ENCODE measurements around the gene OGFR. TPM values are rescaled to one million over a fixed set of nuclear protein-coding genes. Genes with fewer than 3 reads are reported as not detected.

The OGFR gene
- total and polyA plus RNA-seq, 2 donors (not counting 1 experiment from before 2014, with no cell fraction given), result 71.7 to 102 TPM

- 58% methylated on average over 7 of the region's 7 CpGs for WGBS (ENCODE audit: insufficient coverage)
- peak overlapping the region; percentile 64 for H3K27ac Mint-ChIP-seq
- Histone ChIP-seq H3K4me1 (ENCODE audit: control insufficient read depth in 2 of 2, insufficient read depth in 2 of 2, low read length in 2 of 2) (peaks cover 14 to 45% of the 10 kb centered on the region in 2 donors), H4K20me1 (ENCODE audit: control insufficient read depth, insufficient read depth, low read length, poor library complexity, severe bottlenecking) (peaks cover 9% of the 10 kb centered on the region), H3K27me3 (replicated peaks in 1 of 4; ENCODE audit: control extremely low read depth in 1 of 4, control insufficient read depth in 3 of 4, insufficient read depth in 4 of 4, low read length in 3 of 4) (no peaks in the 10 kb centered on the region), H3K4me2 (replicated peaks; ENCODE audit: low read depth, low read length, poor library complexity, severe bottlenecking) (peak overlapping the region; percentile 98), H2AFZ (ENCODE audit: insufficient read depth, low read depth, low read length, poor library complexity, severe bottlenecking) (peak overlapping the region; percentile 89), H3K9me3 (ENCODE audit: control extremely low read depth in 1 of 3, control insufficient read depth in 2 of 3, insufficient read depth in 1 of 3, low read length in 2 of 3) (no peaks in the 10 kb centered on the region), H3K79me2 (ENCODE audit: control insufficient read depth, insufficient read depth, low read length) (peaks cover 8% of the 10 kb centered on the region), H3K4me3 (ENCODE audit: control extremely low read depth in 1 of 5, extremely low read depth in 1 of 5, insufficient read depth in 1 of 5, low read depth in 2 of 5, low read length in 4 of 5) (peak overlapping the region in 4 of 5 experiments; percentile 40 to 50 (median 44)), H3K27ac (ENCODE audit: low read length in 2 of 2) (peak overlapping the region; percentile 91 to 93), H3K9ac (ENCODE audit: low read length) (peak overlapping the region; percentile 64), H3K36me3 (replicated peaks in 1 of 2; ENCODE audit: control extremely low read depth in 1 of 2, control insufficient read depth in 1 of 2, extremely low read depth in 1 of 2, insufficient read depth in 2 of 2, low read length in 1 of 2) (peaks cover 0 to 5% of the 10 kb centered on the region in 2 experiments)
- ChIA-PET POLR2A (interaction anchor here (0.6 to 2.5 kb wide), 14 partner anchors 11 to 455 kb away, joined by 3 to 28 read pairs (median 4); partner anchors contain the start of genes OGFR, RPS21, SLCO4A1 and TCFL5), CTCF (interaction anchor here (0.6 to 3.3 kb wide), 11 partner anchors 13 to 411 kb away, joined by 3 to 13 read pairs (median 4); partner anchors contain the start of gene TCFL5)
- H3K4me1 Mint-ChIP-seq, result peaks cover 36% of the 10 kb centered on the region
- TF ChIP-seq, protein P1, sequence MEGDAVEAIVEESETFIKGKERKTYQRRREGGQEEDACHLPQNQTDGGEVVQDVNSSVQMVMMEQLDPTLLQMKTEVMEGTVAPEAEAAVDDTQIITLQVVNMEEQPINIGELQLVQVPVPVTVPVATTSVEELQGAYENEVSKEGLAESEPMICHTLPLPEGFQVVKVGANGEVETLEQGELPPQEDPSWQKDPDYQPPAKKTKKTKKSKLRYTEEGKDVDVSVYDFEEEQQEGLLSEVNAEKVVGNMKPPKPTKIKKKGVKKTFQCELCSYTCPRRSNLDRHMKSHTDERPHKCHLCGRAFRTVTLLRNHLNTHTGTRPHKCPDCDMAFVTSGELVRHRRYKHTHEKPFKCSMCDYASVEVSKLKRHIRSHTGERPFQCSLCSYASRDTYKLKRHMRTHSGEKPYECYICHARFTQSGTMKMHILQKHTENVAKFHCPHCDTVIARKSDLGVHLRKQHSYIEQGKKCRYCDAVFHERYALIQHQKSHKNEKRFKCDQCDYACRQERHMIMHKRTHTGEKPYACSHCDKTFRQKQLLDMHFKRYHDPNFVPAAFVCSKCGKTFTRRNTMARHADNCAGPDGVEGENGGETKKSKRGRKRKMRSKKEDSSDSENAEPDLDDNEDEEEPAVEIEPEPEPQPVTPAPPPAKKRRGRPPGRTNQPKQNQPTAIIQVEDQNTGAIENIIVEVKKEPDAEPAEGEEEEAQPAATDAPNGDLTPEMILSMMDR (IDR thresholded peaks at IDR 0.05), result peak; percentile 10
- TF ChIP-seq EZH2 (IDR thresholded peaks at IDR 0.05; ENCODE audit: borderline replicate concordance, insufficient read depth, low read depth, low read length, poor library complexity, severe bottlenecking), result no peak
- intact Hi-C loops (cut with micrococcal nuclease), result loop anchor here (1.0 to 10.0 kb wide), 12 partner anchors 11 to 651 kb away; partner anchors contain the start of genes ADRM1, CABLES2, OGFR and OSBPL2
- DNase-seq, result no peak
- no peaks in the 10 kb centered on the region for H3K27me3 Mint-ChIP-seq
- no peak for ATAC-seq (ENCODE audit: low read depth)
- H3K4me3 Mint-ChIP-seq, result peak overlapping the region; percentile 77
- no peaks in the 10 kb centered on the region for H3K9me3 Mint-ChIP-seq (ENCODE audit: insufficient read depth)
Observed at GRCh38 chr20:62793757-62794006, 11.0 kb upstream of the OGFR start.

DNA sequence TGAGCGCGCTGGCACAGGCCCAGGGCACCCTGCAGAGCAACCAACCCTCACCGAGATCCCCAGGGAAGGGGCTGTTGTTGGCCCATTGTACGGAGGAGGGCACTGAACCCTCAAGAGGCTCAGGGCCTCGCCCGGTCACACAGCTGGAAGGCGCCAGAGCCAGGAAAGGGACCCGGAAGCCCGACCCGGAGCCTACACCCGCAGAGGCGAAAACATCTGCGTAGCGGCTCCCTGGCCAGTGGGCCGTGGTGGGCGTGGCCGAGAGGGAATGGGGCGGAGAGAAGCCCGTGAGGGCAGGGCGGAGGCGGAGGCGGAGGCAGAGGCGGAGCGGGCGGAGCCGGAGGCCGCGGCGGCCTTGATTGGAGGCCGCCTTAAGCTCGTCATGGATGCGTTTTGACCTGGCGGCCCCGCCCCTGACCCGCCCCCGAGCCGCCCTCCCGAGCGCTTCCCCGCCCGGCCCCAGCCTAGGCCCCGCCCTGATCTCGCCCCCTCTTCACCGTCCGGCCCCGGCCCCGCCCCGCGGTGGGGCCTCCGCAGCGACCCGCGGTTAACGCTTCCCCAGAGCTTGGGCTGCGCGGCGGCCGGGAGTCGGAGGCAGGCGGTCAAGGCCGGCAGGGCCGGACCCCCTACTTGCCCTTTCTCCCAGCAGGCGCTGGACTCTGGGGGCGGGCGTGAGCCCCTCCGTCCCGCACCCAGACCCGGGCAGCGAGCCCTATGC, 10.5 kb upstream of the OGFR start:
- peaks cover 0 to 10% of the 10 kb centered on the region in 2 experiments for H3K36me3 ChIP-seq (replicated peaks in 1 of 2; ENCODE audit: control extremely low read depth in 1 of 2, control insufficient read depth in 1 of 2, extremely low read depth in 1 of 2, insufficient read depth in 2 of 2, low read length in 1 of 2)
- Mint-ChIP-seq H3K27ac (peak overlapping the region; percentile 64), H3K9me3 (ENCODE audit: insufficient read depth) (no peaks in the 10 kb centered on the region), H3K27me3 (no peaks in the 10 kb centered on the region), H3K4me3 (peak overlapping the region; percentile 77), H3K4me1 (peaks cover 36% of the 10 kb centered on the region)
- peak overlapping the region; percentile 89 for H2AFZ ChIP-seq (ENCODE audit: insufficient read depth, low read depth, low read length, poor library complexity, severe bottlenecking)
- ChIA-PET CTCF (interaction anchor here (0.6 to 3.3 kb wide), 15 partner anchors 12 to 412 kb away, joined by 3 to 13 read pairs (median 3); partner anchors contain the start of genes SLCO4A1 and TCFL5), POLR2A (interaction anchor here (0.6 to 2.5 kb wide), 16 partner anchors 10 to 456 kb away, joined by 3 to 28 read pairs (median 4); partner anchors contain the start of genes OGFR, RPS21, SLCO4A1 and TCFL5)
- ATAC-seq (ENCODE audit: low read depth) (peak; percentile 78), DNase-seq (peak; percentile 98)
- peaks cover 9% of the 10 kb centered on the region for H4K20me1 ChIP-seq (ENCODE audit: control insufficient read depth, insufficient read depth, low read length, poor library complexity, severe bottlenecking)
- peaks cover 14 to 45% of the 10 kb centered on the region in 2 donors for H3K4me1 ChIP-seq (ENCODE audit: control insufficient read depth in 2 of 2, insufficient read depth in 2 of 2, low read length in 2 of 2)
- no peaks in the 10 kb centered on the region for H3K27me3 ChIP-seq (replicated peaks in 1 of 4; ENCODE audit: control extremely low read depth in 1 of 4, control insufficient read depth in 3 of 4, insufficient read depth in 4 of 4, low read length in 3 of 4)
- peak overlapping the region; percentile 91 to 93 for H3K27ac ChIP-seq (ENCODE audit: low read length in 2 of 2)
- H3K9ac ChIP-seq (ENCODE audit: low read length), result peak overlapping the region; percentile 76
- peaks cover 8% of the 10 kb centered on the region for H3K79me2 ChIP-seq (ENCODE audit: control insufficient read depth, insufficient read depth, low read length)
- H3K4me3 ChIP-seq (ENCODE audit: control extremely low read depth in 1 of 5, extremely low read depth in 1 of 5, insufficient read depth in 1 of 5, low read depth in 2 of 5, low read length in 4 of 5), result peak overlapping the region; percentile 60 to 77 (median 69)
- under 1% methylated on average over 55 of the region's 69 CpGs for WGBS (ENCODE audit: insufficient coverage)
- TF ChIP-seq EZH2 (IDR thresholded peaks at IDR 0.05; ENCODE audit: borderline replicate concordance, insufficient read depth, low read depth, low read length, poor library complexity, severe bottlenecking), result no peak
- TF ChIP-seq, protein P1 (IDR thresholded peaks at IDR 0.05), result no peak
- intact Hi-C loops (cut with micrococcal nuclease), result loop anchor here (1.0 to 10.0 kb wide), 11 partner anchors 10 to 651 kb away; partner anchors contain the start of genes ADRM1, OGFR, OSBPL2 and PSMA7
- H3K9me3 ChIP-seq (ENCODE audit: control extremely low read depth in 1 of 3, control insufficient read depth in 2 of 3, insufficient read depth in 1 of 3, low read length in 2 of 3), result no peaks in the 10 kb centered on the region
- H3K4me2 ChIP-seq (replicated peaks; ENCODE audit: low read depth, low read length, poor library complexity, severe bottlenecking), result peak overlapping the region; percentile 98

Data from B cell (primary cell).